OCI-LY7 (cell line): ENCODE data around the gene CYP3A4.

ENCODE experiments used
- EZH2phosphoT487 ChIP-seq: fragments of 200-600 bp; sonication (generic); IDR thresholded peaks from 2 replicates; pipeline ENCODE4 v1.6.1; 2018; ENCODE audit warnings: low read depth, borderline replicate concordance, mild to moderate bottlenecking, mixed run types, antibody characterized with exemption, low read length, moderate library complexity, mixed read lengths
- TF ChIP-seq, protein P1 (sequence below): fragments of 200-600 bp; sonication (generic); conservative IDR thresholded peaks from 2 replicates; pipeline ENCODE4 v1.5.1; 2014; ENCODE audit warnings: mild to moderate bottlenecking, antibody characterized with exemption, low read length, moderate library complexity, mixed read lengths

DNA sequence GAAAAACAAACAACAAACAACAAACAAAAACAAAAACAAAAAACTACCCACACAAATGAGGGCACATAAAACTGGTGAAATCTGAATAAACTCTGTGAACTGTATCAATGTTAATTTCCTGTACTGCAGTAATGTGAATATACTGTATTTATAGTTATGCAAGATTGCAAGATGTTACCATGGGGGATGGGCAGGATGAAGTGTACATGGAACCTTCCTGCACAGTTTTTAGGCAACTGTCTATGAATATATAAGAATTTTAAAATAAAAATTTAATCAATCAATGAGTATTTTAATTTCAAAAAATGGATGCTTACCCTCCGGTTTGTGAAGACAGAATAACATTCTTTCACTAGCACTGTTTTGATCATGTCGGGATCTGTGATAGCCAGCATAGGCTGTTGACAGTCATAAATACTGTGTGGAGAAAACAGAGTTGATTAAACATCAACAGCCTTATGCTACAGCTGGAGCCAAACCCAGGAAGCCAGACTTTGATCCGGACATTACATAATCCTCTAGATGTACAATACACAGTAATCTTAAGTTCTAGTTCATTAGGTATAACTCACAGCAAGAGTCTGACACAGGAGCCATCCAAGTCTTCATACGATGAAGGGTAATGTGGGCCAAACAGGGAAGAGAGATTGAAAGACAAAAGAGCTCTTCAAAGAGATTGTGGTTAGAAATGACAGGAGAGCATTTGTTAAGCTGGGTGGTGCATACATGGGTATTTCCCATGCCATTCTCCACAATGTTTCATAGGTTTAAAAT, 63.8 kb downstream of the CYP3A4 start:
- TF ChIP-seq, protein P1, sequence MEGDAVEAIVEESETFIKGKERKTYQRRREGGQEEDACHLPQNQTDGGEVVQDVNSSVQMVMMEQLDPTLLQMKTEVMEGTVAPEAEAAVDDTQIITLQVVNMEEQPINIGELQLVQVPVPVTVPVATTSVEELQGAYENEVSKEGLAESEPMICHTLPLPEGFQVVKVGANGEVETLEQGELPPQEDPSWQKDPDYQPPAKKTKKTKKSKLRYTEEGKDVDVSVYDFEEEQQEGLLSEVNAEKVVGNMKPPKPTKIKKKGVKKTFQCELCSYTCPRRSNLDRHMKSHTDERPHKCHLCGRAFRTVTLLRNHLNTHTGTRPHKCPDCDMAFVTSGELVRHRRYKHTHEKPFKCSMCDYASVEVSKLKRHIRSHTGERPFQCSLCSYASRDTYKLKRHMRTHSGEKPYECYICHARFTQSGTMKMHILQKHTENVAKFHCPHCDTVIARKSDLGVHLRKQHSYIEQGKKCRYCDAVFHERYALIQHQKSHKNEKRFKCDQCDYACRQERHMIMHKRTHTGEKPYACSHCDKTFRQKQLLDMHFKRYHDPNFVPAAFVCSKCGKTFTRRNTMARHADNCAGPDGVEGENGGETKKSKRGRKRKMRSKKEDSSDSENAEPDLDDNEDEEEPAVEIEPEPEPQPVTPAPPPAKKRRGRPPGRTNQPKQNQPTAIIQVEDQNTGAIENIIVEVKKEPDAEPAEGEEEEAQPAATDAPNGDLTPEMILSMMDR, result no peak
- no peak for TF ChIP-seq EZH2phosphoT487
